K562 (cell line): ENCODE measurements around the gene LMBR1. TPM values are rescaled to one million over a fixed set of nuclear protein-coding genes. Genes with fewer than 3 reads are reported as not detected.

ENCODE experiments used
- ATAC-seq: fragments of 200-7000 bp; cut with Tn5 transposase; 3 replicates; pipeline ENCODE4 v1.9.1; 2020; ENCODE audit warnings: moderate library complexity
- BruUV-seq: library from RNA; stranded (reverse); fragments of 400-500 nt; replicated peaks from 2 replicates; lab custom pipeline; 2021; lab: Mats Ljungman, UMichigan
- CTCF ChIA-PET: fragments of 300-600 bp; formaldehyde crosslinking; extraction: SDS; loops from one replicate; lab custom pipeline; 2021; ENCODE audit warnings: low intra/inter-chr PET ratio; lab: Yijun Ruan, JAX
- POLR2A ChIA-PET: fragments of 300-600, 350-650 bp; sonication (Branson Sonifier 250); formaldehyde crosslinking; extraction: SDS; loops from one replicate; lab custom pipeline; 2021; ENCODE audit warnings: antibody characterized with exemption, inconsistent platforms; lab: Yijun Ruan, JAX
- DNase-seq, 4 experiments: peaks; one replicate each; pipeline versions ENCODE4 v3.0.0 to v3.0.0-alpha.2; 2011 to 2018; ENCODE audit warnings: low spot score in 3 of 4, mixed read lengths in 3 of 4; ENCODE audit errors: extremely low read depth in 1 of 4
- FAIRE-seq: peaks from 2 replicates; lab custom pipeline; 2011; peaks lifted over from hg19 to GRCh38; lab: Jason Lieb, UNC
- H2AFZ ChIP-seq: 2 replicates; pipeline ENCODE4 v1.6.0; 2011; ENCODE audit warnings: low read depth, low read length, control low read depth, inconsistent platforms
- H3K27ac ChIP-seq: fragments of 200-600 bp; 3 replicates; pipeline ENCODE4 v1.8.0; 2011; ENCODE audit warnings: low read depth, mild to moderate bottlenecking, control low read depth, inconsistent platforms, low read length, moderate library complexity, mixed read lengths; ENCODE audit errors: extremely low read depth
- H3K27me3 ChIP-seq, 2 experiments: fragments of 300-600 bp in 1 of 2; 2 replicates in 1 of 2; 3 replicates in 1 of 2; pipeline versions ENCODE4 v1.6.0 to v1.8.0; 2011; ENCODE audit warnings: inconsistent platforms in 2 of 2, low read length in 2 of 2, mild to moderate bottlenecking in 1 of 2, mixed read lengths in 1 of 2, moderate library complexity in 1 of 2; ENCODE audit not compliant: control insufficient read depth in 2 of 2, insufficient read depth in 2 of 2
- H3K36me3 ChIP-seq: fragments of 300-600 bp; 3 replicates; pipeline ENCODE4 v1.8.0; 2011; ENCODE audit warnings: mild to moderate bottlenecking, low read length, inconsistent platforms; ENCODE audit not compliant: control insufficient read depth, insufficient read depth
- H3K4me1 ChIP-seq, 2 experiments: fragments of 200-600 bp in 1 of 2; replicated peaks in 1 of 2; 2 replicates in 1 of 2; 3 replicates in 1 of 2; pipeline versions ENCODE4 v1.5.1 to v1.8.0; 2011; ENCODE audit warnings: inconsistent platforms in 2 of 2, low read length in 2 of 2, mild to moderate bottlenecking in 1 of 2, mixed read lengths in 1 of 2, moderate library complexity in 1 of 2; ENCODE audit not compliant: control insufficient read depth in 2 of 2, insufficient read depth in 2 of 2
- H3K4me2 ChIP-seq: 2 replicates; pipeline ENCODE4 v1.6.1; 2011; ENCODE audit warnings: low read length, control low read depth, inconsistent platforms, mixed read lengths; ENCODE audit not compliant: insufficient read depth
- H3K4me3 ChIP-seq: fragments of 200-600 bp; sonication (generic), shearing (Covaris generic); 2 replicates; pipeline ENCODE4 v1.5.1; 2016; ENCODE audit warnings: control low read depth, inconsistent platforms
- H3K79me2 ChIP-seq: fragments of 200-600 bp; 3 replicates; pipeline ENCODE4 v1.8.0; 2011; ENCODE audit warnings: low read length, inconsistent platforms; ENCODE audit not compliant: control insufficient read depth, insufficient read depth
- H3K9ac ChIP-seq, 2 experiments: 2 replicates each; pipeline versions ENCODE4 v1.6.0 to v1.6.1; 2011; ENCODE audit warnings: low read depth in 2 of 2, low read length in 2 of 2, control low read depth in 1 of 2, inconsistent platforms in 1 of 2, mild to moderate bottlenecking in 1 of 2, mixed read lengths in 1 of 2; ENCODE audit not compliant: insufficient read depth in 1 of 2
- H3K9me1 ChIP-seq: one replicate; pipeline ENCODE4 v1.6.0; 2011; ENCODE audit warnings: inconsistent platforms, mild to moderate bottlenecking, low read length, moderate library complexity; ENCODE audit not compliant: control insufficient read depth, insufficient read depth
- H3K9me3 ChIP-seq: replicated peaks from 2 replicates; pipeline ENCODE4 v1.5.1; 2011; ENCODE audit warnings: low read depth, low read length, inconsistent platforms; ENCODE audit not compliant: control insufficient read depth, insufficient read depth
- H4K20me1 ChIP-seq: replicated peaks from 2 replicates; pipeline ENCODE4 v1.6.1; 2011; ENCODE audit warnings: low read length, inconsistent platforms, mixed read lengths; ENCODE audit not compliant: control insufficient read depth, insufficient read depth
- BHLHE40 ChIP-seq: IDR thresholded peaks from 2 replicates; pipeline ENCODE4 v1.6.1; 2011; ENCODE audit warnings: low read length, improper control_type of control experiment
- C11orf30 ChIP-seq: fragments of 450-650 bp; IDR thresholded peaks from 2 replicates; pipeline ENCODE4 v1.6.1; 2016; ENCODE audit warnings: low read depth, mild to moderate bottlenecking
- CEBPB ChIP-seq: fragments of 450-650 bp; IDR thresholded peaks from 2 replicates; pipeline ENCODE4 v1.6.1; 2016; ENCODE audit warnings: missing genetic modification characterization, missing compliant biosample characterization
- EGR1 ChIP-seq: fragments of 450-650 bp; conservative IDR thresholded peaks from 2 replicates; pipeline ENCODE4 v1.6.1; 2017; ENCODE audit warnings: mild to moderate bottlenecking
- EWSR1 ChIP-seq: fragments of 450-650 bp; IDR thresholded peaks from 2 replicates; pipeline ENCODE4 v1.6.1; 2018; ENCODE audit warnings: borderline replicate concordance, mild to moderate bottlenecking, low read depth, moderate library complexity; ENCODE audit not compliant: partially characterized antibody
- FIP1L1 ChIP-seq: fragments of 200-400 bp; formaldehyde crosslinking; IDR thresholded peaks from 2 replicates; pipeline ENCODE4 v1.6.1; 2018; ENCODE audit warnings: mild to moderate bottlenecking, low read depth, low read length; ENCODE audit not compliant: poor library complexity, severe bottlenecking
- MXI1 ChIP-seq: IDR thresholded peaks from 2 replicates; pipeline ENCODE4 v1.6.1; 2011; ENCODE audit warnings: low read depth, mild to moderate bottlenecking, improper control_type of control experiment, low read length
- RBM15 ChIP-seq: fragments of 200-400 bp; formaldehyde crosslinking; IDR thresholded peaks from 2 replicates; pipeline ENCODE4 v1.6.1; 2018; ENCODE audit warnings: mild to moderate bottlenecking, low read length, moderate library complexity; ENCODE audit not compliant: insufficient read depth
- RBM34 ChIP-seq: fragments of 200-400 bp; formaldehyde crosslinking; IDR thresholded peaks from 2 replicates; pipeline ENCODE4 v1.6.1; 2018; ENCODE audit warnings: low read length, borderline replicate concordance; ENCODE audit not compliant: insufficient read depth
- SFPQ ChIP-seq: fragments of 200-400 bp; formaldehyde crosslinking; IDR thresholded peaks from 2 replicates; pipeline ENCODE4 v1.6.1; 2017; ENCODE audit warnings: mild to moderate bottlenecking, low read depth, low read length, moderate library complexity
- USF2 ChIP-seq: sonication (generic); formaldehyde crosslinking; IDR thresholded peaks from 2 replicates; pipeline ENCODE4 v1.5.0; 2020; ENCODE audit warnings: missing genetic modification reagents
- ZBTB11 ChIP-seq, 3 experiments: fragments of 200-800 bp in 1 of 3; fragments of 250-450 bp in 1 of 3; fragments of 450-650 bp in 1 of 3; sonication (Bioruptor Pico) in 1 of 3; sonication (Bioruptor generic) in 1 of 3; formaldehyde crosslinking in 1 of 3; IDR thresholded peaks; 2 replicates each; pipeline versions ENCODE4 v1.6.1 to v1.8.0; 2016 to 2022; ENCODE audit warnings: mild to moderate bottlenecking in 2 of 3, missing genetic modification characterization in 2 of 3, missing compliant biosample characterization in 1 of 3, moderate library complexity in 1 of 3
- ZNF398 ChIP-seq: fragments of 250-450 bp; sonication (Bioruptor Pico); IDR thresholded peaks from 2 replicates; pipeline ENCODE4 v1.8.0; 2021; ENCODE audit warnings: moderate library complexity, mild to moderate bottlenecking, inconsistent platforms
- WGBS: fragments of 100-300 bp; shearing (Covaris generic); methylation state at CpG from one replicate; pipeline ENCODE4 v1.1.6; 2016; ENCODE audit warnings: low coverage, mixed read lengths; ENCODE audit not compliant: insufficient coverage; ENCODE audit errors: missing lambda C conversion rate; 5-methylcytosine and 5-hydroxymethylcytosine counted together
- in situ Hi-C: fragments of 300-500 bp; cut with MboI; formaldehyde crosslinking; loops from 4 replicates; pipeline ENCODE4 v1.15.0; 2018; ENCODE audit warnings: inconsistent platforms, mixed read lengths
- intact Hi-C: fragments of 100-400 bp; cut with micrococcal nuclease; formaldehyde crosslinking; loops from 2 replicates; pipeline ENCODE4 v1.14.2; 2022
- polyA plus RNA-seq, 8 experiments: library from polyadenylated mRNA; depleted of rRNA in 4 of 8; stranded (reverse) in 5 of 8; unstranded in 3 of 8; fragments of >200 nt; fragmentation: Nextera tagmentation in 2 of 8; fragmentation: Illumina TruSeq in 1 of 8; extraction: Ambion mirVana in 2 of 8; extraction: Trizol in 1 of 8; gene quantifications; 2 replicates each; pipeline versions ENCODE4 v1.2.1 to v1.2.3, GENCODE V29; 2011 to 2014; ENCODE audit warnings: inconsistent platforms in 1 of 8, missing spikeins in 1 of 8
- total RNA-seq, 7 experiments: library from RNA; depleted of rRNA in 6 of 7; stranded (reverse); fragments of >200 nt in 6 of 7; fragmentation: Illumina TruSeq in 2 of 7; extraction: Trizol in 2 of 7; gene quantifications; 2 replicates each; pipeline versions ENCODE4 v1.2.1 to v1.2.3, GENCODE V29; 2011 to 2021; ENCODE audit warnings: low replicate concordance in 1 of 7

The LMBR1 gene
- total and polyA plus RNA-seq, 9 of the 15 experiments (the other 6 are each of a cell fraction or from before 2014, with no cell fraction given): 7.7 to 90.0 (median 59.9) TPM

- ChIA-PET CTCF (no interaction called here), POLR2A (interaction anchor here (1.6 kb wide), 1 partner anchor 17 kb away, joined by 3 read pairs; no protein-coding TSS in a partner anchor)
- intact Hi-C loops (no loop called here), in situ Hi-C loops (no loop called here)
- H3K9me3 ChIP-seq: no peaks in the 10 kb centered on the region
- no peak overlapping the region for H3K4me2 ChIP-seq
- 89% methylated on average over 19 of the region's 19 CpGs for WGBS
- ATAC-seq (no peak), FAIRE-seq (no peak), DNase-seq (no peak)
- H3K9me1 ChIP-seq: no peaks in the 10 kb centered on the region
- peaks cover 72% of the 10 kb centered on the region for H3K36me3 ChIP-seq
- no peak overlapping the region for H3K4me3 ChIP-seq
- H3K9ac ChIP-seq: no peak overlapping the region
- no peak overlapping the region for H2AFZ ChIP-seq
- H3K4me1 ChIP-seq: 0 out of 5 replicates have a peak, but pooled peaks cover 0 to 3% of the 10 kb centered on the region in 2 experiments
- no peaks in the 10 kb centered on the region for H3K27me3 ChIP-seq
- H3K79me2 ChIP-seq: no peaks in the 10 kb centered on the region
- BruUV-seq: no TSS peak
- no peak overlapping the region for H3K27ac ChIP-seq
- no peaks in the 10 kb centered on the region for H4K20me1 ChIP-seq
- TF ChIP-seq BHLHE40 (no peak), USF2 (CRISPR knock-in tag) (no peak), SFPQ (no peak), ZBTB11 (CRISPR knock-in tag; IDR thresholded peaks at IDR 0.05) (no peak), RBM15 (no peak), CEBPB (tag) (no peak), MXI1 (no peak), RBM34 (no peak), FIP1L1 (no peak), C11orf30 (no peak), EWSR1 (no peak), ZNF398 (no peak), EGR1 (no peak)
These were observed 216.7 kb downstream of the LMBR1 start for GRCh38 chr7:156676263-156676662.
